ENCODE data around the gene HOXC10. TPM values are rescaled to one million over a fixed set of nuclear protein-coding genes. Genes with fewer than 3 reads are reported as not detected.

Gene HOXC10
- polyA plus RNA-seq, 3 donors from 2014 or later, result not detected

DNA sequence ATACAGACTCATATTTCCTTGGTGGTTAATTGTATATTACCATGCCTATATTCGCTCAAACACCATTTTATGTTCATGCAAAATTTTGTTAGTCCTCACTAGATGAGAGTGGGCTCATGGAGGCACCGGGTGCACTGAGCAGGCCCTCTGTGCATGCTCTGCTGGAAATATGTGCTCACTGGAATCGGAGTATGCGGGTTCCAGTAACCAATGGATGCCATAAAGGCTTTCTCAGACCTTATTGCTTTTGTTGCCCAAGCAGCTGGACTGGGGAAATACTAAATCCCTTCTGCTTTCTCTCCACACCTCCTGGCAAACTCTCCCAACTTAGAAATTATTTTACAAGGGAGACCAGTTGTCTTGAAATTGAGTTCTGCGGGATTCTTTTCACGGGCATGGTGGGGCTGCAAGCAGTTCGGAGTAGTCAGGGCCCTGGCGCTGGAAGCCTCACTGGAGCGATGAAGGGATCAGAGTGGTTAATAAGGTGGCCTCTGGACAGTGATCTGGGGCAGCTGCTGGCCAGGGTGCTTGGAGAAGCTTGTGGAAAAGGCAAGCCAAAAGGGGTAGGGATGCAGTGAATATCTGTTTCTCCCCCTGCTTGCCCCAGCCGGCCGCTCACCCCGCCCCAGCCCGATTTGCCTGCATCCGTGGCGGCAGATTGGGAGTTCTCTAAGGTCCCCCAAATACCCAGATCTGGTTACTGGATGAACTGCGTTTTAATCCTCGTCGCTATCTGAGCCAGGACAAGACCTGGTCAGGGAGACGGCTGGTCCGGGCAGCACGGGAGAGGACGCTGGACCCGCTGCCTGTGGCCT, 35.9 kb downstream of the HOXC10 start:
- H3K9me3 Mint-ChIP-seq, result peaks cover 0 to 2% (median 0%) of the 10 kb centered on the region in 6 donors
- peaks cover 27 to 45% (median 41%) of the 10 kb centered on the region in 3 donors for H3K27me3 Mint-ChIP-seq (ENCODE audit: low read depth in 3 of 3)
- H3K27ac Mint-ChIP-seq, result no peak overlapping the region
- no peak overlapping the region for H3K4me3 Mint-ChIP-seq
- no peaks in the 10 kb centered on the region for H3K36me3 Mint-ChIP-seq
- DNase-seq, result no peak
- H3K4me1 Mint-ChIP-seq, result peaks cover 18 to 27% of the 10 kb centered on the region in 2 donors

DNA sequence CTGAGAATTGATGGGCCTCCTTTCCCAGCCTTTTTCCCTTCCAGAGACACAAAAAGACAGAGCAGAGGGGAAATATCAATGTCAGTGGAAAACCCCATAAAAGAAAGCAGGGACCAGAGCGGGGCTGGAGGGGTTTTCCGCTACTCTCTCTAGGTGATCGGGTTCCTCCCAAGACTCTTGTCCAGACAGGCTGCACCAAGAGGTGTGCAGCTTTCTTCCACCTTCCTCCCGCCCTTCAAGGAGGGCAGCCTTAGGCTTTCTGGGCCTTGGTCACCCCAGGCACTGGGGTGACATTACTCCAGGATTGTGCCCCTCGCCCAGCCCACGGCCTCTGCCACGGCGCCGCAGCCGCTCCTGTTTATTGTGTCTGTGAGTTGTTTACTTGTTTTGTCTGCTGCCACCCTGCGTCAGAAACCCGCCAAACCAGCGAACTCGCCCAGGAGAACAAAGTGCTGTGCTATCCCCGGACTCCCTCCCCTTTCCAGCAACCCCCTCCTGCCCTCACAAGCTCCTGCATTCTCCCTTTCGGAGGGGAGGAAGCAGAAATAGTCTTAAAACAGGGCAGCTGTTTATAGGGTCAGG, 36.6 kb downstream of the HOXC10 start:
- no peak overlapping the region for H3K4me3 Mint-ChIP-seq
- peaks cover 16 to 27% of the 10 kb centered on the region in 2 donors for H3K4me1 Mint-ChIP-seq
- H3K36me3 Mint-ChIP-seq, result no peaks in the 10 kb centered on the region
- peaks cover 0 to 2% (median 0%) of the 10 kb centered on the region in 6 donors for H3K9me3 Mint-ChIP-seq
- no peak for DNase-seq
- peaks cover 23 to 46% (median 41%) of the 10 kb centered on the region in 3 donors for H3K27me3 Mint-ChIP-seq (ENCODE audit: low read depth in 3 of 3)
- H3K27ac Mint-ChIP-seq, result no peak overlapping the region

DNA sequence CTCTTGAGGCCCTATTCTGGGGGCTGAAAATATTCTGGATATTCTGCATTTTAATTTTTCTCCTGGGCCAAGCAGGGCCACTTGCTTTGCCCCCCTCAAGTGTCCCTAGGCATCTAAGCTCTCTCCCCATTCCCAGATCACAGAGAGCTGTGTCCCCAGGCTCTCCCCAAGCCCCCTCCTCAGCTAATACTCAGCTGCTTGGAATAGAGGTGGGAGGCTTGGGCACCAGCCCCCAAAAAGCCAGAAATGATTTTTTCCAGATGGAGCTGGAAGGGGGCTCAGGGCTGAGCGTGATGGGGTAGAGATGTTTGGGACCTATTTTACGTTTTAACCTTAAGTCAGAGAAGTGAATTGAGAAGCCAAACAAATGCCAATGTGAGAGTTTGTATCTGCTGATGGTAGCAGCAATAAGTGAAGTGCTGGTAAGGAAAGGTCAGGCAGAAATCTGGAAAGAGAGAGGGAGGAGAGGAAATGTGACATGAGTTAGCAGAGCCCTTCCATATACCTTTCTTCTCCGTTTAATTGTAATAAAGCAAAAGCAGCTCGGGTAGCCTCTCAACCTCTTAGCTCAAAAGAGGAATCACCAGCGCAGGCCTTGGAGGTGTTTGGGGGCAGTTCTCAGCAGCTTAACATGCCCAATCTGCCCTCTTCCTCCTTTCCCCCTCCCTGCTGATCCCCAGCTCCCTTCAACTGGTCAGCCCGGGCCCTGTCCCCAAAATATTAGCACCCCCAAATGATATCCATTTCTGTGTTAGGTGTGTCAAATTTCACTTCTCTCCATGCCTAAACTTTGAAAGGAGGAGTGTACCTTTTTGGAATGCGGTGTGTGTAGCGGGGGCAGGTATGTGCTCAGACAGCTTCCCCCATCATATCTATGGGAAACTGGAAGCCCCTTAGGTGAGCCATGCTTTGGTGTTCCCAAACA, 38.3 kb downstream of the HOXC10 start:
- Mint-ChIP-seq H3K36me3 (no peaks in the 10 kb centered on the region), H3K4me3 (no peak overlapping the region), H3K9me3 (peaks cover 0 to 2% (median 0%) of the 10 kb centered on the region in 6 donors), H3K27me3 (ENCODE audit: low read depth in 3 of 3) (peaks cover 25 to 50% (median 49%) of the 10 kb centered on the region in 3 donors), H3K4me1 (peaks cover 9 to 14% of the 10 kb centered on the region in 2 donors), H3K27ac (no peak overlapping the region)
- no peak for DNase-seq

DNA sequence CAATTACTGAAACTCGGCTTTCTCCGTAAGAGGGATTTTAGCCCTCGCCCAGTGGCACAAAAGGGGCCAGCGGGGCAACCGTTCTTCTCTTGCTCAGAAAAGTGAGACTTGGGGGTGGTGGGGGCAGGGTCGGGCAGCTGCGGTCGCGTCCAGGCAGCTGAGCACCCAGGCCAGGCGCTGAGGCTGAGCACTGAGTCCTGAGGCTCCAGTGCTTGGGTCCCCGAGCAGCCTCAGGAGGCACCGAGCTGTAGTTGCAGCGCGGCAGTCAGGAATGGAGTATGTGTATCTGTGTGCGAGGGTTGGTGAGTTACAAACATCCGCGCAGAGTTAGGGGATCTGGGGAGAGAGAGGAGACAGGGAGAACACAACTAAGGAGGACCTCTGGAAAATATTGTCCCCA, 39.2 kb downstream of the HOXC10 start:
- Mint-ChIP-seq H3K27me3 (ENCODE audit: low read depth in 3 of 3) (peaks cover 25 to 58% (median 55%) of the 10 kb centered on the region in 3 donors), H3K27ac (no peak overlapping the region), H3K9me3 (peaks cover 0 to 2% (median 0%) of the 10 kb centered on the region in 6 donors), H3K4me3 (no peak overlapping the region), H3K36me3 (no peaks in the 10 kb centered on the region), H3K4me1 (peaks cover 5 to 15% of the 10 kb centered on the region in 2 donors)
- no peak for DNase-seq

DNA sequence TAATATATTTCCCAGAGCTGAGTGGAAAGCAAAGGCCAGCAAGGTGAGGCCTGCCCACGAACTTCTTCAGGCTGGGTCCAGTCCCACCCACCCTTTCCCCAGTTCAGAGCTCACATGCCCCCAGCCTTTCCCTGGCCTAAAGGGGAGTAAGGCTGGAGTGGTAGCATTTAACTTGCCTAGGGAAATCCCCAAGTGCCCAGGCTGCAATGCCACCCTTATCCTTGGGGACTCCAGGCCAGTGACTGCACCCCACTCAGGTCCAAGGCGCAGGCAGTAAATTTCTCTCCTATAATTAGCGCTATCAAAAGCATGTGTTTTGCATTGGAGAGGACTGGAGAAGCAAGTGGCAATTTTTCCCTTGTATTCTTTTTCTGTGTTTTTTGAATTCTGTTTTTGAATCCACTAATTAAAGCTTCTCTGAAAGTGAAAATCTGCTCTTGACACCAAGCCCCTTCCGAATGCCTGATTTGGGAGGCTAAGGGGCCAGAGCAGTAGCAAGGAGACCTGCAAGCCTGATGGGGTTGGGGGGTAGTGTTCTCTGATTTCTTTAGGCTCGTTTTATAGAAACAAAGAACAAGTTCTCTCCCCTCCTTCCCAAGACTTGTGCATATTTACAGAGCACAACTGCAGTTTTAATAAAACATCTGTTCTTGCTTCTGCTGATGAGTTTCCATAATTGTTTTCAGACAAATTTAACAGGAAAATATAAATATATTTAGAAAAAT, 39.8 kb downstream of the HOXC10 start:
- Mint-ChIP-seq H3K36me3 (no peaks in the 10 kb centered on the region), H3K27ac (no peak overlapping the region), H3K9me3 (peaks cover 0 to 2% (median 0%) of the 10 kb centered on the region in 6 donors), H3K4me1 (peaks cover 2 to 10% of the 10 kb centered on the region in 2 donors), H3K4me3 (no peak overlapping the region), H3K27me3 (ENCODE audit: low read depth in 3 of 3) (peaks cover 29 to 58% (median 55%) of the 10 kb centered on the region in 3 donors)
- no peak for DNase-seq

DNA sequence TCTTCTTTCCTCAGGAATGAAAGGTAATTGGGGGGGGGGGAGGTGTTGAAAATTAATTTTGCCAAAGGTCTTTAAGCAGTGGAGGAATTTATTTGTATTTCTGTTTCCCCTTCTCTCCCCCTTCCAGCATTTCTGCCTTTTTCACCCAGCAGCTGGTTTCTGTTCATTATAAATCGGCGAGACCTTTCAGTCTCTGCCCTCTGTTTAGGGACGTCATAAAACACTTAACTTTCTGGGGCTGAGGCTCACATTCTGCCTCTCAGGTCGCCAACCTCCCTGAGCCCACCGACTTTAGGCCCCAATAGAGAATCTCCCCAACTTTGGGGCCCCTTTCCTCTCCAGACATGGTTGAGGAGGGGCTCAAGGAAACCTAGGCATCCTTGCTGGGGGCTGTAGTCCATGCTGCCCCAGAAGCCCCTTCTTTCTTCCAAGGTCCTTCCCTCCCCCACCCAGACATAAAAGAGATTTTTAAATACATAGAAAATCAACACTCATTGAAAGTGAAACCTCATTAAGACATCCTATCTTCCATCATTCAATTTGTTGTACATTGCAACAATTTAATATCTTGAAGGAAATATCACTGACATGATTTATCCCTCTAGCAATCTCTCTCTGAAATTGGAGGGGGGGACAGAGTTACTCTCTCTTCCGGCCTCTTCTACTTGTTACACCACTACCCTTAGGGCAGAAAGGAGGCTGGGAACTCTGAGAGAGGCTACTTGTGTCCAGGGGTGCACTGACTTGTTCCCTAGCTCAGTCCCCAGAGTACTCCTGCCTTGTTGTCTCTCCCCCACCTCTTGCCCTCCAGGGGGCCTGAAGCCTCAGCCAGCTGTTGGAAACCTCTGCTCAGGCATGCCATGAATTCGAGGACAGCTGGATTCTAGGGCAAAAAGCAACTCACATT, 40.8 kb downstream of the HOXC10 start:
- DNase-seq, result no peak
- Mint-ChIP-seq H3K27ac (no peak overlapping the region), H3K4me3 (no peak overlapping the region), H3K36me3 (no peaks in the 10 kb centered on the region), H3K4me1 (peaks cover 0 to 5% of the 10 kb centered on the region in 2 donors), H3K27me3 (ENCODE audit: low read depth in 3 of 3) (peaks cover 35 to 59% (median 59%) of the 10 kb centered on the region in 3 donors), H3K9me3 (peaks cover 0 to 2% (median 0%) of the 10 kb centered on the region in 6 donors)

DNA sequence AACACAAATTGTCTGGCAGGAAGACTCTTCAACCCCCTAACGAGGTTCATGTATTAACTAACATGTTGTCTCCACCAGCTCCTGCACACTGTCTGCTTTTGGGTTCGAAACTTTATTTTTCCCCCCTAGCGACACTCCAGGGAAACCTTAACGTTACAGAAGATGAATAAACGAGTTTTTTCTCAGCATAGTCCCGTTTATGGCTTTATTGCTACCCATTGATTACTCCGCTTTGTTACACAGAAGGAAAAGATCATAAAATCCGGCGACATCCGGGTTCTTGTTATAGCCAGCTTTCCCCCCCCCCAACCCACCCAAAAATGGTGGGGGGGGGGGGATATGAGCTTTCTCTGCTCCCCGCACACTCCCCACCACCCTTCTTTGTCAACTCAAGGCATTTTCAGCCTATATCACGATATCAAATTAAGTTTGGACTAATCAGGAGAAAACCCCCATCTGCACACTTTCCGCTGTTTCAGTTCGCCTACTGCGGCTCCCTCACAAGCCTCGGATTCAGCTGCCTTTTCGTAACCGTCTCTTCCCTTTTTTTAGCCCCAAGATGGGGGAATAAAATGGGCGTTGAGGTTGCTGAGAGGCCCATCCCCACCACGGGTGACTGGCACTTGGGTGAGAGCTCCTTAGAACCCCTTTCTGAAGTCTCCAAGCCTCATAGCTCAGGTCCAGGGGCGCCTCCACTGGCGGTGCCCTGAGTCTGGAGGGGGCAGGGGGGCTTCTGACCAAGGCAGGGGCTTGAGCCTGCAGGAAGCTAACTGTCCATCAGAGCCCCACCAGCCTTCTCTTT, 41.9 kb downstream of the HOXC10 start:
- Mint-ChIP-seq H3K4me3 (no peak overlapping the region), H3K9me3 (peaks cover 0 to 2% (median 0%) of the 10 kb centered on the region in 6 donors), H3K27me3 (ENCODE audit: low read depth in 3 of 3) (peaks cover 37 to 65% (median 60%) of the 10 kb centered on the region in 3 donors)

DNA sequence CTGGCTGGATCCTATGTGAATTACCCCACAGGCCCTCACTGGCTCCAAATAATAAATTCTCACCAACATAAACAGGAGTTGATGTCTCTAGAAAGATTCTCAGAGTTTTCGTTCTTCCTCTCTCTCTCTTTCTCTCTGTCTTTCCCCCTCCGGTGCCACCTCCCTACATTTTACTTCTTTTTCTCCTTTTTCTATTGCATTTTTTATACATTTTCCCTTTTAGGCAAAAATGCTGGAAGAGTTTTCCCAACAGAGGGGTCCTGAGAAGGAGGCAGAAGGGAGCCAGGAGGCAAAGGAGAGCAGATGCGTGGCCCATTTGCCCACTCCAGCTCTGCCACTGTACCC, 42.5 kb downstream of the HOXC10 start:
- no peak for DNase-seq
- H3K27ac Mint-ChIP-seq, result no peak overlapping the region
- H3K4me1 Mint-ChIP-seq, result peaks cover 0 to 6% of the 10 kb centered on the region in 2 donors
- H3K36me3 Mint-ChIP-seq, result no peaks in the 10 kb centered on the region
- H3K4me3 Mint-ChIP-seq, result peak overlapping the region in 1 of 5 donors; percentile 11
- H3K27me3 Mint-ChIP-seq (ENCODE audit: low read depth in 3 of 3), result peaks cover 38 to 67% (median 65%) of the 10 kb centered on the region in 3 donors
- peaks cover 0 to 2% (median 0%) of the 10 kb centered on the region in 6 donors for H3K9me3 Mint-ChIP-seq

More for the DNA sequence above, 41.9 kb downstream of the HOXC10 start:
- no peak for DNase-seq
- H3K36me3 Mint-ChIP-seq, result no peaks in the 10 kb centered on the region
- no peak overlapping the region for H3K27ac Mint-ChIP-seq
- peaks cover 0 to 5% of the 10 kb centered on the region in 2 donors for H3K4me1 Mint-ChIP-seq

DNA sequence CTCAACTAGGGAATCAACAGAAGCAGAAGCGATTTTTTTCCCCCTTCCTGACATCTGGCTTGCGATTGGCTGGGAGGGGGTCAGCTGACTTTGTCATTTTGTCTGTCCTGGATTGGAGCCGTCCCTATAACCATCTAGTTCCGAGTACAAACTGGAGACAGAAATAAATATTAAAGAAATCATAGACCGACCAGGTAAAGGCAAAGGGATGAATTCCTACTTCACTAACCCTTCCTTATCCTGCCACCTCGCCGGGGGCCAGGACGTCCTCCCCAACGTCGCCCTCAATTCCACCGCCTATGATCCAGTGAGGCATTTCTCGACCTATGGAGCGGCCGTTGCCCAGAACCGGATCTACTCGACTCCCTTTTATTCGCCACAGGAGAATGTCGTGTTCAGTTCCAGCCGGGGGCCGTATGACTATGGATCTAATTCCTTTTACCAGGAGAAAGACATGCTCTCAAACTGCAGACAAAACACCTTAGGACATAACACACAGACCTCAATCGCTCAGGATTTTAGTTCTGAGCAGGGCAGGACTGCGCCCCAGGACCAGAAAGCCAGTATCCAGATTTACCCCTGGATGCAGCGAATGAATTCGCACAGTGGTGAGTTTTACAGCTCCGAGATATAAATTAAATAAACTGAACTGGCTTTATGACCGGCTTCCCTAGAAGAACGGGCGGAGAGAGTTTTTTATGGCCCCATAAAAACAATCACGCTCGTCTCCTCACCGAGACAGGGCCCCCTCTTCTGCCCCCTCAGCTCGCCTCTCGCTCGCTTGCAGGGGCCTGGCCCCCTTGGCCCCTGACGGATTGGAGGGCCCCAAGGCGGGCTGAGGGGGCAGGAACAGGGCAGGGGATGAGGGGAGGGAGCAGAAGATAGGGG, 43.6 kb downstream of the HOXC10 start, which contains the start of gene HOXC6:
Gene HOXC6, plus strand, starts transcription at position 127 of the 888 bp plus-strand sequence. Its CDS starts 82 bp downstream, at position 209.
- peaks cover 0 to 2% (median 0%) of the 10 kb centered on the region in 6 donors for H3K9me3 Mint-ChIP-seq
- H3K4me1 Mint-ChIP-seq, result peaks cover 10 to 17% of the 10 kb centered on the region in 2 donors
- no peak for DNase-seq
- H3K27me3 Mint-ChIP-seq (ENCODE audit: low read depth in 3 of 3), result peaks cover 39 to 70% (median 66%) of the 10 kb centered on the region in 3 donors
- no peak within 1 kb of the TSS for H3K27ac Mint-ChIP-seq
- H3K36me3 Mint-ChIP-seq, result no peaks in the 10 kb centered on the region
- peak within 1 kb of the TSS in 1 of 5 donors; percentile 18 for H3K4me3 Mint-ChIP-seq

DNA sequence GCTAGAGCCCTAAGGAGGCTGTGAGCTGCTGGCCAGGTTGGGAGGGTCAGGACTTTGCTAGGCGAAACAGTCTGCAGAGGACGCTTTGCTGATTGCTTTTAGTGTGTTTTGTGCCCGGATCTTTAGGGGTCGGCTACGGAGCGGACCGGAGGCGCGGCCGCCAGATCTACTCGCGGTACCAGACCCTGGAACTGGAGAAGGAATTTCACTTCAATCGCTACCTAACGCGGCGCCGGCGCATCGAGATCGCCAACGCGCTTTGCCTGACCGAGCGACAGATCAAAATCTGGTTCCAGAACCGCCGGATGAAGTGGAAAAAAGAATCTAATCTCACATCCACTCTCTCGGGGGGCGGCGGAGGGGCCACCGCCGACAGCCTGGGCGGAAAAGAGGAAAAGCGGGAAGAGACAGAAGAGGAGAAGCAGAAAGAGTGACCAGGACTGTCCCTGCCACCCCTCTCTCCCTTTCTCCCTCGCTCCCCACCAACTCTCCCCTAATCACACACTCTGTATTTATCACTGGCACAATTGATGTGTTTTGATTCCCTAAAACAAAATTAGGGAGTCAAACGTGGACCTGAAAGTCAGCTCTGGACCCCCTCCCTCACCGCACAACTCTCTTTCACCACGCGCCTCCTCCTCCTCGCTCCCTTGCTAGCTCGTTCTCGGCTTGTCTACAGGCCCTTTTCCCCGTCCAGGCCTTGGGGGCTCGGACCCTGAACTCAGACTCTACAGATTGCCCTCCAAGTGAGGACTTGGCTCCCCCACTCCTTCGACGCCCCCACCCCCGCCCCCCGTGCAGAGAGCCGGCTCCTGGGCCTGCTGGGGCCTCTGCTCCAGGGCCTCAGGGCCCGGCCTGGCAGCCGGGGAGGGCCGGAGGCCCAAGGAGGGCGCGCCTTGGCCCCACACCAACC, 44.8 kb downstream of the HOXC10 start:
- Mint-ChIP-seq H3K36me3 (no peaks in the 10 kb centered on the region), H3K27me3 (ENCODE audit: low read depth in 3 of 3) (peaks cover 39 to 72% (median 71%) of the 10 kb centered on the region in 3 donors), H3K4me1 (peaks cover 15 to 26% of the 10 kb centered on the region in 2 donors), H3K9me3 (peaks cover 0 to 2% (median 0%) of the 10 kb centered on the region in 6 donors), H3K27ac (no peak overlapping the region), H3K4me3 (no peak overlapping the region)
- no peak for DNase-seq

All from immature natural killer cell (primary cell).